Activated CD4-positive, alpha-beta T cell treated with anti-CD3 and anti-CD28 coated beads, Interleukin-2, amount 50 U/mL, for 24 hours (primary cell): Measurements from ENCODE around the gene TMEM61.

Source experiments
- DNase-seq, 2 donors: peaks; one replicate each; pipeline ENCODE4 v3.0.0-alpha.2; 2020; ENCODE audit warnings: low read depth in 1 of 2, low spot score in 1 of 2

The TMEM61 gene

GRCh38 chr1:54984131-54984842 is 3.9 kb downstream of the TMEM61 start:
- DNase-seq = no peak

GRCh38 chr1:54985556-54985955 is 5.1 kb downstream of the TMEM61 start:
- DNase-seq = no peak

- no peak for DNase-seq
Observed at GRCh38 chr1:54986025-54986424, 5.6 kb downstream of the TMEM61 start.

- no peak for DNase-seq
Observed at GRCh38 chr1:54986533-54986932, 6.1 kb downstream of the TMEM61 start.

- DNase-seq = no peak
Observed at GRCh38 chr1:54987427-54987826, 7.0 kb downstream of the TMEM61 start.

- DNase-seq = no peak
Observed at GRCh38 chr1:54987919-54988705, 7.7 kb downstream of the TMEM61 start.

- no peak for DNase-seq
Observed at GRCh38 chr1:54988975-54989374, 8.5 kb downstream of the TMEM61 start.

GRCh38 chr1:54989473-54989872 is 9.0 kb downstream of the TMEM61 start:
- no peak for DNase-seq

- no peak for DNase-seq
Observed at GRCh38 chr1:54989968-54990810, 9.8 kb downstream of the TMEM61 start.

GRCh38 chr1:54990916-54991315 is 10.5 kb downstream of the TMEM61 start:
- DNase-seq = no peak

GRCh38 chr1:54991939-54992338 is 11.5 kb downstream of the TMEM61 start:
- no peak for DNase-seq

GRCh38 chr1:54993140-54993539 is 12.7 kb downstream of the TMEM61 start:
- no peak for DNase-seq

GRCh38 chr1:54994355-54994990 is 14.0 kb downstream of the TMEM61 start:
- no peak for DNase-seq

- no peak for DNase-seq
Observed at GRCh38 chr1:54995013-54995760, 14.8 kb downstream of the TMEM61 start.

- no peak for DNase-seq
Observed at GRCh38 chr1:54995835-54996234, 15.4 kb downstream of the TMEM61 start.

GRCh38 chr1:54996359-54996868 is 16.0 kb downstream of the TMEM61 start:
- DNase-seq = peak; percentile 67 to 69

- no peak for DNase-seq
Observed at GRCh38 chr1:54996869-54997710, 16.7 kb downstream of the TMEM61 start.

- DNase-seq = no peak
Observed at GRCh38 chr1:54997711-54997986, 17.2 kb downstream of the TMEM61 start.

GRCh38 chr1:54998100-54998499 is 17.7 kb downstream of the TMEM61 start:
- DNase-seq = no peak

GRCh38 chr1:54998677-54999076 is 18.2 kb downstream of the TMEM61 start, which contains the start of gene BSND:
Gene BSND, plus strand, starts transcription at chr1:54998933. Its CDS starts 254 bp downstream, at chr1:54999187.
- DNase-seq = no peak
